GM21529 (cell line): ENCODE measurements around the gene CCDC28B.

Experiments used
- ATAC-seq: cut with Tn5 transposase; IDR thresholded peaks from one replicate; pipeline ENCODE4 v1.9.1; 2021; ENCODE audit not compliant: unreplicated experiment

The CCDC28B gene

GRCh38 chr1:32220746-32221580 is 20.6 kb downstream of the CCDC28B start:
- no peak for ATAC-seq

- peak; percentile 5 for ATAC-seq
Observed at GRCh38 chr1:32221581-32221979, 21.2 kb downstream of the CCDC28B start.

- ATAC-seq, result peak; percentile 95
Observed at GRCh38 chr1:32221980-32222755, 21.8 kb downstream of the CCDC28B start, which contains the start of the genes EIF3I and TMEM234. Gene EIF3I, plus strand, starts transcription at chr1:32222407. Its CDS starts 35 bp downstream, at chr1:32222442. Gene TMEM234, minus strand, starts transcription at chr1:32222353. Its CDS starts 31 bp downstream, at chr1:32222322.

GRCh38 chr1:32223683-32224082 is 23.3 kb downstream of the CCDC28B start:
- no peak for ATAC-seq

GRCh38 chr1:32224285-32224684 is 23.9 kb downstream of the CCDC28B start:
- ATAC-seq, result no peak

GRCh38 chr1:32228771-32229170 is 28.4 kb downstream of the CCDC28B start:
- ATAC-seq, result no peak

GRCh38 chr1:32231843-32232432 is 31.5 kb downstream of the CCDC28B start:
- no peak for ATAC-seq

GRCh38 chr1:32232558-32233304 is 32.3 kb downstream of the CCDC28B start:
- ATAC-seq, result no peak

GRCh38 chr1:32234792-32235191 is 34.4 kb downstream of the CCDC28B start:
- no peak for ATAC-seq

- no peak for ATAC-seq
Observed at GRCh38 chr1:32239337-32239736, 38.9 kb downstream of the CCDC28B start.

- no peak for ATAC-seq
Observed at GRCh38 chr1:32239790-32240139, 39.4 kb downstream of the CCDC28B start.

GRCh38 chr1:32240140-32240951 is 40.0 kb downstream of the CCDC28B start:
- ATAC-seq, result peak; percentile 45

GRCh38 chr1:32241001-32241763 is 40.8 kb downstream of the CCDC28B start:
- ATAC-seq, result peak; percentile 40

GRCh38 chr1:32242341-32242851 is 42.0 kb downstream of the CCDC28B start:
- no peak for ATAC-seq

- ATAC-seq, result no peak
Observed at GRCh38 chr1:32246888-32247273, 46.5 kb downstream of the CCDC28B start, which contains the start of gene FAM167B. Gene FAM167B, plus strand, starts transcription at chr1:32247222. Its CDS starts 200 bp downstream, at chr1:32247422.

- no peak for ATAC-seq
Observed at GRCh38 chr1:32247452-32247851, 47.1 kb downstream of the CCDC28B start.

GRCh38 chr1:32247983-32248889 is 47.8 kb downstream of the CCDC28B start:
- no peak for ATAC-seq
